Endothelial cell of umbilical vein (primary cell): ENCODE measurements around the gene ARHGEF11. TPM values are rescaled to one million over a fixed set of nuclear protein-coding genes. Genes with fewer than 3 reads are reported as not detected.

Experiments used
- BruUV-seq: library from RNA; stranded (reverse); fragments of 400-500 nt; replicated peaks from 2 replicates; lab custom pipeline; 2021; lab: Mats Ljungman, UMichigan
- CTCF ChIA-PET: fragments of 300-600, 350-600 bp; sonication (Branson Sonifier 250); formaldehyde crosslinking; loops from one replicate; lab custom pipeline; 2021; ENCODE audit warnings: antibody characterized with exemption, inconsistent platforms; lab: Charles Lee
- POLR2A ChIA-PET: fragments of 300-600, 350-600 bp; sonication (Branson Sonifier 250); formaldehyde crosslinking; loops from one replicate; lab custom pipeline; 2021; ENCODE audit warnings: antibody characterized with exemption, inconsistent platforms; lab: Charles Lee
- DNase-seq: peaks from one replicate; pipeline ENCODE4 v3.0.0-alpha.2; 2011; ENCODE audit warnings: low read depth, low spot score
- FAIRE-seq: peaks from 2 replicates; lab custom pipeline; 2011; peaks lifted over from hg19 to GRCh38; lab: Jason Lieb, UNC
- H2AFZ ChIP-seq: 2 replicates; pipeline ENCODE4 v1.6.0; 2012; ENCODE audit warnings: low read depth, low read length, control low read depth, inconsistent platforms
- H3K27ac ChIP-seq: 2 replicates; pipeline ENCODE4 v1.5.1; 2011; ENCODE audit warnings: low read depth, mild to moderate bottlenecking, control low read depth, low read length, moderate library complexity; ENCODE audit not compliant: insufficient read depth
- H3K27me3 ChIP-seq, 2 experiments: 2 replicates each; pipeline versions ENCODE4 v1.6.0 to v1.6.1; 2011; ENCODE audit warnings: low read length in 2 of 2, mixed read lengths in 1 of 2; ENCODE audit not compliant: control insufficient read depth in 2 of 2, insufficient read depth in 2 of 2
- H3K36me3 ChIP-seq, 2 experiments: 2 replicates in 1 of 2; 3 replicates in 1 of 2; pipeline ENCODE4 v1.5.1; 2011; ENCODE audit warnings: low read length in 2 of 2, mild to moderate bottlenecking in 1 of 2, moderate library complexity in 1 of 2; ENCODE audit not compliant: control insufficient read depth in 2 of 2, insufficient read depth in 2 of 2; ENCODE audit errors: extremely low read depth in 1 of 2
- H3K4me1 ChIP-seq: 3 replicates; pipeline ENCODE4 v1.5.1; 2011; ENCODE audit warnings: mild to moderate bottlenecking, low read length; ENCODE audit not compliant: control insufficient read depth, insufficient read depth; ENCODE audit errors: extremely low read depth
- H3K4me2 ChIP-seq: 2 replicates; pipeline ENCODE4 v1.6.1; 2011; ENCODE audit warnings: low read length, control low read depth, mixed read lengths; ENCODE audit not compliant: insufficient read depth
- H3K4me3 ChIP-seq, 3 experiments: fragments of 200-600 bp in 1 of 3; sonication (generic), shearing (Covaris generic) in 1 of 3; replicated peaks in 1 of 3; 2 replicates each; pipeline ENCODE4 v1.5.1; 2011 to 2016; ENCODE audit warnings: control low read depth in 3 of 3, low read length in 3 of 3, mild to moderate bottlenecking in 2 of 3, inconsistent platforms in 1 of 3, low read depth in 1 of 3, moderate library complexity in 1 of 3; ENCODE audit not compliant: insufficient read depth in 1 of 3
- H3K79me2 ChIP-seq: 2 replicates; pipeline ENCODE4 v1.6.0; 2012; ENCODE audit warnings: low read length, inconsistent platforms; ENCODE audit not compliant: control insufficient read depth, insufficient read depth
- H3K9ac ChIP-seq: replicated peaks from 2 replicates; pipeline ENCODE3; 2011; ENCODE audit warnings: low read length, control low read depth; ENCODE audit not compliant: insufficient read depth; ENCODE audit errors: extremely low read depth
- H3K9me1 ChIP-seq: replicated peaks from 3 replicates; pipeline ENCODE4 v1.6.0; 2011; ENCODE audit warnings: mild to moderate bottlenecking, low read length; ENCODE audit not compliant: control insufficient read depth, insufficient read depth; ENCODE audit errors: extremely low read depth
- H3K9me3 ChIP-seq: replicated peaks from 2 replicates; pipeline ENCODE4 v1.5.1; 2012; ENCODE audit warnings: low read length, inconsistent platforms; ENCODE audit not compliant: control insufficient read depth, insufficient read depth
- H4K20me1 ChIP-seq: replicated peaks from 2 replicates; pipeline ENCODE3; 2011; ENCODE audit warnings: mild to moderate bottlenecking, low read length; ENCODE audit not compliant: control insufficient read depth, insufficient read depth; ENCODE audit errors: extremely low read depth
- CTCF ChIP-seq, 2 donors: IDR thresholded peaks; 1 replicate in 1 of 2; 2 replicates in 1 of 2; pipeline ENCODE4 v1.5.1; 2011; ENCODE audit warnings: low read length in 2 of 2, mild to moderate bottlenecking in 2 of 2, moderate library complexity in 2 of 2, control low read depth in 1 of 2, inconsistent platforms in 1 of 2, low read depth in 1 of 2; ENCODE audit not compliant: insufficient read depth in 1 of 2; ENCODE audit errors: extremely low read depth in 1 of 2
- EZH2 ChIP-seq: IDR thresholded peaks from 2 replicates; pipeline ENCODE4 v1.6.1; 2012; ENCODE audit warnings: borderline replicate concordance, low read depth, mild to moderate bottlenecking, moderate library complexity, low read length, inconsistent platforms; ENCODE audit not compliant: severe bottlenecking
- FOS ChIP-seq: IDR thresholded peaks from 2 replicates; pipeline ENCODE4 v1.6.1; 2011; ENCODE audit warnings: mild to moderate bottlenecking, low read length, moderate library complexity, borderline replicate concordance; ENCODE audit not compliant: insufficient read depth
- GATA2 ChIP-seq: IDR thresholded peaks from 2 replicates; pipeline ENCODE4 v1.7.0; 2011; ENCODE audit warnings: low read depth, mild to moderate bottlenecking, moderate library complexity, mixed read lengths, low read length; ENCODE audit not compliant: insufficient read length, insufficient read depth
- JUN ChIP-seq: IDR thresholded peaks from 2 replicates; pipeline ENCODE4 v1.6.1; 2011; ENCODE audit warnings: borderline replicate concordance, low read depth; ENCODE audit not compliant: insufficient read length, insufficient read depth
- MAX ChIP-seq: IDR thresholded peaks from 2 replicates; pipeline ENCODE4 v1.6.1; 2011; ENCODE audit not compliant: insufficient read depth, insufficient read length
- MYC ChIP-seq: IDR thresholded peaks from one replicate; pipeline ENCODE4 v1.6.1; 2011; ENCODE audit warnings: mild to moderate bottlenecking, low read depth, low read length
- POLR2A ChIP-seq: IDR thresholded peaks from 2 replicates; pipeline ENCODE4 v1.6.1; 2012; ENCODE audit warnings: low read depth, mild to moderate bottlenecking, control low read depth, low read length
- POLR2AphosphoS5 ChIP-seq: IDR thresholded peaks from 2 replicates; pipeline ENCODE4 v1.6.1; 2012; ENCODE audit warnings: low read depth, mild to moderate bottlenecking, control low read depth, low read length, moderate library complexity; ENCODE audit not compliant: insufficient read depth
- dilution Hi-C: fragments of 300-500 bp; cut with MboI; formaldehyde crosslinking; loops from one replicate; pipeline ENCODE4 v1.15.0; 2019; ENCODE audit warnings: low sequenced_read_pairs; ENCODE audit not compliant: extremely low pct_ligation_motif_present
- intact Hi-C: fragments of 100-400 bp; cut with micrococcal nuclease; formaldehyde crosslinking; loops from one replicate; pipeline ENCODE4 v1.10.0; 2022
- polyA plus RNA-seq, 4 experiments: library from polyadenylated mRNA; depleted of rRNA in 3 of 4; stranded (reverse) in 3 of 4; unstranded in 1 of 4; fragments of >200 nt; gene quantifications; 2 replicates each; pipeline versions ENCODE4 v1.2.1 to v1.2.3, GENCODE V29; 2011 to 2012; ENCODE audit warnings: missing spikeins in 1 of 4
- total RNA-seq: library from RNA; stranded (reverse); gene quantifications from 2 replicates; pipeline ENCODE4 v1.2.3, GENCODE V29; 2021

ARHGEF11 gene
- total and polyA plus RNA-seq, 2 donors (not counting 3 experiments of a cell fraction or from before 2014, with no cell fraction given): 18.2 to 28.0 TPM

- FAIRE-seq (peak; percentile 64), DNase-seq (peak; percentile 28)
- dilution Hi-C loops: no loop called here
- Histone ChIP-seq H4K20me1 (no peaks in the 10 kb centered on the region), H3K4me3 (no peak overlapping the region), H3K27ac (no peak overlapping the region), H3K4me2 (no peak overlapping the region), H3K4me1 (peaks cover 90% of the 10 kb centered on the region), H3K9me3 (no peaks in the 10 kb centered on the region), H3K36me3 (peaks cover 11 to 19% of the 10 kb centered on the region in 2 experiments), H3K9ac (no peak overlapping the region), H2AFZ (no peak overlapping the region), H3K9me1 (no peaks in the 10 kb centered on the region), H3K27me3 (no peaks in the 10 kb centered on the region), H3K79me2 (peaks cover 87% of the 10 kb centered on the region)
- BruUV-seq: no TSS peak
- POLR2A ChIA-PET: no interaction called here
- CTCF ChIA-PET: interaction anchor here (1.2 to 2.0 kb wide), 8 partner anchors 9 to 213 kb away, joined by 3 to 8 read pairs (median 5); no protein-coding TSS in a partner anchor
- TF ChIP-seq FOS (no peak), EZH2 (no peak), JUN (no peak), MAX (no peak), CTCF (IDR thresholded peaks at IDR 0.05; ENCODE audit: extremely low read depth in 1 of 2, insufficient read depth in 1 of 2, low read depth in 1 of 2, low read length in 2 of 2) (no peak), MYC (no peak), POLR2AphosphoS5 (no peak), GATA2 (no peak), POLR2A (no peak)
- intact Hi-C loops: no loop called here
Measured at GRCh38 chr1:156901966-156902915, 143.3 kb downstream of the ARHGEF11 start.
